GM21526 (cell line): Measurements from ENCODE around the gene CAPN7.
"Not testable (repeated sequence)": the region's sequence is repeated elsewhere in the genome, so short reads cannot be mapped to it uniquely, and the experiment has no call there.

Experiments used
- ATAC-seq: cut with Tn5 transposase; IDR thresholded peaks from one replicate; pipeline ENCODE4 v1.9.1; 2021; ENCODE audit warnings: moderate library complexity; ENCODE audit not compliant: unreplicated experiment, low FRiP score

CAPN7 gene

GRCh38 chr3:15205934-15206661, at the start of gene CAPN7:
Gene CAPN7 (plus strand): TSS chr3:15206246. CDS start chr3:15206496, 250 bp downstream.
- peak; percentile 85 for ATAC-seq

- no peak for ATAC-seq
These were observed 48.6 kb upstream of the CAPN7 start for GRCh38 chr3:15157441-15157840.

- no peak for ATAC-seq
These were observed 46.4 kb upstream of the CAPN7 start for GRCh38 chr3:15159501-15160136.

GRCh38 chr3:15160662-15161061, 45.4 kb upstream of the CAPN7 start:
- ATAC-seq, result no peak

- no peak for ATAC-seq
These were observed 44.9 kb upstream of the CAPN7 start for GRCh38 chr3:15161133-15161532.

- not testable (repeated sequence) for ATAC-seq
These were observed 42.4 kb upstream of the CAPN7 start for GRCh38 chr3:15163656-15164055.

- no peak for ATAC-seq
These were observed 41.7 kb upstream of the CAPN7 start for GRCh38 chr3:15164340-15164739.

GRCh38 chr3:15165061-15165460, 41.0 kb upstream of the CAPN7 start:
- ATAC-seq, result no peak

GRCh38 chr3:15166391-15166790, 39.7 kb upstream of the CAPN7 start:
- not testable (repeated sequence) for ATAC-seq

- ATAC-seq, result no peak
These were observed 35.0 kb upstream of the CAPN7 start for GRCh38 chr3:15171096-15171495.

GRCh38 chr3:15172806-15173205, 33.2 kb upstream of the CAPN7 start:
- no peak for ATAC-seq

GRCh38 chr3:15174953-15175352, 31.1 kb upstream of the CAPN7 start:
- ATAC-seq, result no peak

- no peak for ATAC-seq
These were observed 30.4 kb upstream of the CAPN7 start for GRCh38 chr3:15175605-15176004.

GRCh38 chr3:15180042-15180611, 25.9 kb upstream of the CAPN7 start:
- peak; percentile 62 for ATAC-seq

GRCh38 chr3:15181511-15181910, 24.5 kb upstream of the CAPN7 start:
- ATAC-seq, result no peak

- no peak for ATAC-seq
These were observed 24.1 kb upstream of the CAPN7 start for GRCh38 chr3:15181963-15182362.

- ATAC-seq, result no peak
These were observed 23.0 kb upstream of the CAPN7 start for GRCh38 chr3:15183011-15183410.

- no peak for ATAC-seq
These were observed 20.6 kb upstream of the CAPN7 start for GRCh38 chr3:15185404-15185803.

- no peak for ATAC-seq
These were observed 20.0 kb upstream of the CAPN7 start for GRCh38 chr3:15186101-15186476.

- not testable (repeated sequence) for ATAC-seq
These were observed 19.4 kb upstream of the CAPN7 start for GRCh38 chr3:15186477-15187164.

- no peak for ATAC-seq
These were observed 8.6 kb upstream of the CAPN7 start for GRCh38 chr3:15197340-15198029.
